HG03354 (cell line): Measurements from ENCODE around the gene GOLGA6A.
"Not testable (repeated sequence)": the region's sequence is repeated elsewhere in the genome, so short reads cannot be mapped to it uniquely, and the experiment has no call there.

Experiments used
- ATAC-seq: cut with Tn5 transposase; IDR thresholded peaks from one replicate; pipeline ENCODE4 v1.9.1; 2021; ENCODE audit warnings: mild to moderate bottlenecking; ENCODE audit not compliant: unreplicated experiment, poor library complexity, severe bottlenecking

The GOLGA6A gene

GRCh38 chr15:74108611-74109010 lies 26.3 kb upstream of the GOLGA6A start:
- ATAC-seq, result not testable (repeated sequence)

GRCh38 chr15:74108111-74108510 lies 25.8 kb upstream of the GOLGA6A start:
- no peak for ATAC-seq

- ATAC-seq, result not testable (repeated sequence)
Observed at GRCh38 chr15:74099963-74100733, 17.8 kb upstream of the GOLGA6A start.

- ATAC-seq, result not testable (repeated sequence)
Observed at GRCh38 chr15:74096753-74097474, 14.6 kb upstream of the GOLGA6A start.

- ATAC-seq, result not testable (repeated sequence)
Observed at GRCh38 chr15:74095610-74096009, 13.3 kb upstream of the GOLGA6A start.

- ATAC-seq, result not testable (repeated sequence)
Observed at GRCh38 chr15:74094567-74094966, 12.2 kb upstream of the GOLGA6A start.

GRCh38 chr15:74075781-74076180 lies 6.6 kb downstream of the GOLGA6A start:
- ATAC-seq, result not testable (repeated sequence)

- ATAC-seq, result not testable (repeated sequence)
Observed at GRCh38 chr15:74072614-74073337, 9.6 kb downstream of the GOLGA6A start.

- ATAC-seq, result not testable (repeated sequence)
Observed at GRCh38 chr15:74072132-74072531, 10.2 kb downstream of the GOLGA6A start.

GRCh38 chr15:74071645-74072044 lies 10.7 kb downstream of the GOLGA6A start:
- not testable (repeated sequence) for ATAC-seq

- ATAC-seq, result peak; percentile 84
Observed at GRCh38 chr15:74065684-74066411, 16.5 kb downstream of the GOLGA6A start.

GRCh38 chr15:74064822-74065221 lies 17.5 kb downstream of the GOLGA6A start:
- not testable (repeated sequence) for ATAC-seq

- ATAC-seq, result not testable (repeated sequence)
Observed at GRCh38 chr15:74064183-74064582, 18.2 kb downstream of the GOLGA6A start.

GRCh38 chr15:74063425-74064146 lies 18.8 kb downstream of the GOLGA6A start:
- ATAC-seq, result not testable (repeated sequence)

GRCh38 chr15:74062671-74063070 lies 19.7 kb downstream of the GOLGA6A start:
- no peak for ATAC-seq

GRCh38 chr15:74062236-74062635 lies 20.1 kb downstream of the GOLGA6A start:
- no peak for ATAC-seq

GRCh38 chr15:74060251-74060650 lies 22.1 kb downstream of the GOLGA6A start:
- no peak for ATAC-seq

GRCh38 chr15:74059050-74059833 lies 23.1 kb downstream of the GOLGA6A start:
- not testable (repeated sequence) for ATAC-seq
